MM.1S (cell line): ENCODE measurements around the gene RIPPLY3.

ENCODE experiments used
- CTCF ChIP-seq: fragments of 300-600 bp; sonication (generic); IDR thresholded peaks from 2 replicates; pipeline ENCODE4 v1.5.1; 2016; ENCODE audit warnings: antibody characterized with exemption, low read length, mixed read lengths
- EZH2 ChIP-seq: fragments of 300-600 bp; sonication (generic); optimal IDR thresholded peaks from 2 replicates; pipeline ENCODE3; 2017; ENCODE audit warnings: low read depth, mild to moderate bottlenecking, antibody characterized with exemption, low read length, mixed read lengths

DNA sequence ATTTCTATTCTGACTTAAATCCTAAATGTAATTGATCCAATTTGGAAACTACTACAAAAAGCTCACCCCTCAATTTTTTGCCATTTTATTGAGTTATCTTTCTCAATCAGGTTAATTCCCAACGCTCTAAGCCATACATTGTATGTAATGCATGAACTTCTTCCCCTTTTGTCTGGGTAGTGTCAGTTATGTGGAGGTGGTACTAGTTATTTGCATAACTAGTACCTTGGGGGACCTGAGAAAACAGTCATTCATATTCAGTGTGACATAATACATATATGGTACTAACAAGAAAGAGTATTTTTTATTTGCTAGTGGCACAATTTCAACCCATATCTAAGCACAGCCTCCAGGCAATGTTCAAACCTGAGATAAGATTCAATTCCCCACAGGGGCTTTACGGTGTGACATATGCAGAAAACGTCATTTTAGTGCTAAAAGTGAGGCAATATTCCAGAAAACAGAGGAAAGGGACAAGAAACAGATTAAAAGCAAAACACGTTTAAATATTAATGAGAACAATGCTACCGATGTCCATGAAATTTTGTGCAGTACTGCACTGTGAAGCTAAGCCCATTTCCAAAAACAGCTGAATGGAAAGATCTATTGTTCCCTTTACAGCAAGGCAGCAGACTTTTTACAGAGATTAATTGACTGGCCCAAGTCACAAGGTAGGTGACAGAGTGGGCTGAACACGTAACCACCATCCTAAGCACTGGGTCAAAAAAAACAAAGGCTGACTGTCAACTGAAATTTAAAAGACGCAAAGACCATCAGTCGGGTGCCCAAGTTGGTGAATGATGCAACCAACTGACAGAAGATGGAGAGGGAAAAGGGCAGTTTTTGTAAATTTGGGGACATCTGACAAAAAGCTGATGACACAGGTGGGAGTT, 41.4 kb upstream of the RIPPLY3 start:
- no peak for TF ChIP-seq CTCF
- TF ChIP-seq EZH2 = no peak
